ENCODE data around the gene PRDM16. TPM values are rescaled to one million over a fixed set of nuclear protein-coding genes. Genes with fewer than 3 reads are reported as not detected.

PRDM16 gene
- polyA plus RNA-seq, 1 donor from 2014 or later: 0.21 TPM

DNA sequence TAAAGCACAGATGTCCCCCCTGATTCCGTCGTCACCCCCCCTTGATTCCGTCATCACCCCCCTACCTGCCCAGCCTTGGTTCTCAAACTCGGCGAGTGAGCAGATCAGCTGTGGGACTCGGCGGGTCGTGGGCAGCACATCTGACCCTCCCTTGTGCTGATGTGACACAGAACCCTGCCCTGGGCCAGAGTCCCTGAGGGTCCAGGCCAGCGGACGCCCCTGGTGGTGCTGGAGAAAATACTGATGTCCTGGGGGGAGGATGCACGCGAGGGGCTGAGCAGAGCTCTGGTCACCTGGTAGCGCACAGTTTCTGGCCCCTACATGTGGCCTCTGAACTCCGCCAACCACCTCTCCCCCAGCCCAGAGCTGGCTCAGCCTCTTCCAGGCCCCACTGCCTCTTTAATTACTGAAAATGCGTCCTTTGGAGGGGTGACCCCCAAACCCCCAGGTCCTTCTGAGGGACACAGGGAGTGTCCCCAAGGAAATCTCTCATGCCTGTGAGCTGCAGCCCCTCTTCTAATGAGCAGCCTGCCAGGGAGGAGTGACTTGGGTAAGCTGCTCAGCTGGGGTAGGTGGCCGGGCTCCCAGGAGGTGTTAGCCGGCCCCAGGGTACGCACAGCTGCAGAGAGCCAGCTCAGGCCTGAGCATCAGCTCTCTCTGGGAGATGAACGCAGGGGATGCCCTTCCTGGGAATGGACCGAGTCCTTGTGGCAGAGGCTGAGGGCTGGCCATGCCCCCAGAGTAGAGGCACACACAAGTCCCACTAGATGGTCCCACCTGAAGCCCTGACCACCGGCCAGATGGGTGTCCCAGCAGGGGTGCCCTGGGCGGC lies 255.9 kb downstream of the PRDM16 start:
- Histone ChIP-seq H3K4me2 (ENCODE audit: low read length) (no peak overlapping the region), H3F3A (ENCODE audit: insufficient read depth, low read length, poor library complexity, severe bottlenecking) (no peaks in the 10 kb centered on the region), H3K27ac (ENCODE audit: low read length) (no peak overlapping the region), H3K27me3 (ENCODE audit: insufficient read depth, low read depth, low read length) (no peaks in the 10 kb centered on the region), H3K79me2 (replicated peaks; ENCODE audit: insufficient read depth, low read length) (no peaks in the 10 kb centered on the region), H3K9me2 (ENCODE audit: insufficient read depth, low read length) (no peaks in the 10 kb centered on the region), H3K9me3 (ENCODE audit: low read length) (no peaks in the 10 kb centered on the region), H2AFZ (ENCODE audit: low read depth, low read length) (no peak overlapping the region), H3K9ac (ENCODE audit: low read length) (no peak overlapping the region), H3K36me3 (ENCODE audit: insufficient read depth, low read length) (no peaks in the 10 kb centered on the region), H4K20me1 (ENCODE audit: insufficient read depth) (no peaks in the 10 kb centered on the region), H3K4me3 (ENCODE audit: low read length) (no peak overlapping the region)
- TF ChIP-seq EZH2 (IDR thresholded peaks at IDR 0.05; ENCODE audit: borderline replicate concordance, insufficient read depth, low read length, poor library complexity, severe bottlenecking) (no peak), SMC3 (conservative IDR thresholded peaks at IDR 0.05; ENCODE audit: poor library complexity) (no peak), TAF1 (IDR thresholded peaks at IDR 0.05; ENCODE audit: low read depth) (no peak), RAD21 (conservative IDR thresholded peaks at IDR 0.05) (no peak), EP300 (conservative IDR thresholded peaks at IDR 0.05; ENCODE audit: poor library complexity, severe bottlenecking) (no peak), MXI1 (conservative IDR thresholded peaks at IDR 0.05; ENCODE audit: poor library complexity, severe bottlenecking) (no peak)
- TF ChIP-seq, protein P1, sequence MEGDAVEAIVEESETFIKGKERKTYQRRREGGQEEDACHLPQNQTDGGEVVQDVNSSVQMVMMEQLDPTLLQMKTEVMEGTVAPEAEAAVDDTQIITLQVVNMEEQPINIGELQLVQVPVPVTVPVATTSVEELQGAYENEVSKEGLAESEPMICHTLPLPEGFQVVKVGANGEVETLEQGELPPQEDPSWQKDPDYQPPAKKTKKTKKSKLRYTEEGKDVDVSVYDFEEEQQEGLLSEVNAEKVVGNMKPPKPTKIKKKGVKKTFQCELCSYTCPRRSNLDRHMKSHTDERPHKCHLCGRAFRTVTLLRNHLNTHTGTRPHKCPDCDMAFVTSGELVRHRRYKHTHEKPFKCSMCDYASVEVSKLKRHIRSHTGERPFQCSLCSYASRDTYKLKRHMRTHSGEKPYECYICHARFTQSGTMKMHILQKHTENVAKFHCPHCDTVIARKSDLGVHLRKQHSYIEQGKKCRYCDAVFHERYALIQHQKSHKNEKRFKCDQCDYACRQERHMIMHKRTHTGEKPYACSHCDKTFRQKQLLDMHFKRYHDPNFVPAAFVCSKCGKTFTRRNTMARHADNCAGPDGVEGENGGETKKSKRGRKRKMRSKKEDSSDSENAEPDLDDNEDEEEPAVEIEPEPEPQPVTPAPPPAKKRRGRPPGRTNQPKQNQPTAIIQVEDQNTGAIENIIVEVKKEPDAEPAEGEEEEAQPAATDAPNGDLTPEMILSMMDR (IDR thresholded peaks at IDR 0.05; ENCODE audit: poor library complexity, severe bottlenecking): no peak
- TF ChIP-seq, protein P2, sequence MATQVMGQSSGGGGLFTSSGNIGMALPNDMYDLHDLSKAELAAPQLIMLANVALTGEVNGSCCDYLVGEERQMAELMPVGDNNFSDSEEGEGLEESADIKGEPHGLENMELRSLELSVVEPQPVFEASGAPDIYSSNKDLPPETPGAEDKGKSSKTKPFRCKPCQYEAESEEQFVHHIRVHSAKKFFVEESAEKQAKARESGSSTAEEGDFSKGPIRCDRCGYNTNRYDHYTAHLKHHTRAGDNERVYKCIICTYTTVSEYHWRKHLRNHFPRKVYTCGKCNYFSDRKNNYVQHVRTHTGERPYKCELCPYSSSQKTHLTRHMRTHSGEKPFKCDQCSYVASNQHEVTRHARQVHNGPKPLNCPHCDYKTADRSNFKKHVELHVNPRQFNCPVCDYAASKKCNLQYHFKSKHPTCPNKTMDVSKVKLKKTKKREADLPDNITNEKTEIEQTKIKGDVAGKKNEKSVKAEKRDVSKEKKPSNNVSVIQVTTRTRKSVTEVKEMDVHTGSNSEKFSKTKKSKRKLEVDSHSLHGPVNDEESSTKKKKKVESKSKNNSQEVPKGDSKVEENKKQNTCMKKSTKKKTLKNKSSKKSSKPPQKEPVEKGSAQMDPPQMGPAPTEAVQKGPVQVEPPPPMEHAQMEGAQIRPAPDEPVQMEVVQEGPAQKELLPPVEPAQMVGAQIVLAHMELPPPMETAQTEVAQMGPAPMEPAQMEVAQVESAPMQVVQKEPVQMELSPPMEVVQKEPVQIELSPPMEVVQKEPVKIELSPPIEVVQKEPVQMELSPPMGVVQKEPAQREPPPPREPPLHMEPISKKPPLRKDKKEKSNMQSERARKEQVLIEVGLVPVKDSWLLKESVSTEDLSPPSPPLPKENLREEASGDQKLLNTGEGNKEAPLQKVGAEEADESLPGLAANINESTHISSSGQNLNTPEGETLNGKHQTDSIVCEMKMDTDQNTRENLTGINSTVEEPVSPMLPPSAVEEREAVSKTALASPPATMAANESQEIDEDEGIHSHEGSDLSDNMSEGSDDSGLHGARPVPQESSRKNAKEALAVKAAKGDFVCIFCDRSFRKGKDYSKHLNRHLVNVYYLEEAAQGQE (IDR thresholded peaks at IDR 0.05; ENCODE audit: borderline replicate concordance): no peak

DNA sequence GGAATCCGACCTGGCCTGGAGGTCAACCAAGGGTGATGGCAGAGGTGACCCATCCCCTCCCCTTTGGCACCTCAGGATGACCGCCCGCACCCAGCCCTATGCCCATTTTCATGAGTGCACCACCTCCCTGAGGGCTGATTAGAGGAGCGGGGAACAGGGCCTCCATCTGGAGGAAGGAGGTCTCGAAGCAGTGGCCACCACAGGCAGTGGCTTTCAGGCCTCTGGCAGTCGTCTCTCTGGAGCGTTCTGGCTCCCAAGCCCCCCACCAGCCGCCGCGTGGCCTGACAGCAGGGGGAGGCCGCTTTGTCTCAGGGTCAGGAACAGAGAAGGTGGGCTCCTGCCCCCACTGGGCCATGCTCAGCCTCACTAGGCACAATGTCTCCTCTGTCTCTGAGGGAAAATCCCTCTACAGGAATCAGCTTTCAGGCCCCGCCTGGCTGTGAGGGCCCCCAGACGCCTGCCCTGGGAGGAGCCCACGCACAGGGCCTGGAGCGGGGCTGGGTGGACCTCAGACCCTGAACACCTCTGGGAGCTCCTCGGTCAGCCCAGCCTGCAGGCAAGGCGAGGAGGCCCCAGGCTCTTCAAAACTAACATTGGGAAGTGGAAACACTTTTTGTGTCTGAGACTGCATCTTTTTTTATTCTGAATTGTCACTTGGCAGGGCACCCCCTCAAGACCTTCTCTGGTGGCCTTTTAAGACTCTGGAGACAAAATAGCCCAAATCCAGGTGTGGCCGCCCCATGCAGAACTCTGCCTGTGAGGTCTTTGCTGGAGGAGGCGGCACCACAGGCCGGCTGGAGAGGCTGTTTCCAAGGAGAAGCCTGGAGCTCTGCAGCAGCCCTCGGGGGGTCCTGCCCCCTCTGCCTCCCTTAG lies 257.7 kb downstream of the PRDM16 start:
- Histone ChIP-seq H3K4me2 (ENCODE audit: low read length) (no peak overlapping the region), H3K9ac (ENCODE audit: low read length) (no peak overlapping the region), H3K9me2 (ENCODE audit: insufficient read depth, low read length) (no peaks in the 10 kb centered on the region), H3K27me3 (ENCODE audit: insufficient read depth, low read depth, low read length) (no peaks in the 10 kb centered on the region), H3F3A (ENCODE audit: insufficient read depth, low read length, poor library complexity, severe bottlenecking) (no peaks in the 10 kb centered on the region), H3K4me3 (ENCODE audit: low read length) (no peak overlapping the region), H3K79me2 (replicated peaks; ENCODE audit: insufficient read depth, low read length) (no peaks in the 10 kb centered on the region), H3K36me3 (ENCODE audit: insufficient read depth, low read length) (no peaks in the 10 kb centered on the region), H4K20me1 (ENCODE audit: insufficient read depth) (no peaks in the 10 kb centered on the region), H3K9me3 (ENCODE audit: low read length) (no peaks in the 10 kb centered on the region), H3K27ac (ENCODE audit: low read length) (no peak overlapping the region), H2AFZ (ENCODE audit: low read depth, low read length) (no peak overlapping the region)
- no peak for TF ChIP-seq TAF1 (IDR thresholded peaks at IDR 0.05; ENCODE audit: low read depth)
- no peak for TF ChIP-seq EP300 (conservative IDR thresholded peaks at IDR 0.05; ENCODE audit: poor library complexity, severe bottlenecking)
- TF ChIP-seq, protein P2 (IDR thresholded peaks at IDR 0.05; ENCODE audit: borderline replicate concordance): no peak
- TF ChIP-seq RAD21 (conservative IDR thresholded peaks at IDR 0.05): no peak
- TF ChIP-seq, protein P1 (IDR thresholded peaks at IDR 0.05; ENCODE audit: poor library complexity, severe bottlenecking): no peak
- no peak for TF ChIP-seq EZH2 (IDR thresholded peaks at IDR 0.05; ENCODE audit: borderline replicate concordance, insufficient read depth, low read length, poor library complexity, severe bottlenecking)
- TF ChIP-seq MXI1 (conservative IDR thresholded peaks at IDR 0.05; ENCODE audit: poor library complexity, severe bottlenecking): no peak
- no peak for TF ChIP-seq SMC3 (conservative IDR thresholded peaks at IDR 0.05; ENCODE audit: poor library complexity)
- no peak for TF ChIP-seq POLR2AphosphoS5 (IDR thresholded peaks at IDR 0.05)

Measured in neural cell (in vitro differentiated cells).